ENCODE measurements around the gene HSPA5.
"Not testable (repeated sequence)": the region's sequence is repeated elsewhere in the genome, so short reads cannot be mapped to it uniquely, and the experiment has no call there.

HSPA5 gene

GRCh38 chr9:125202846-125203618 is 38.1 kb downstream of the HSPA5 start:
- Histone ChIP-seq H3K9me3 (ENCODE audit: severe bottlenecking) (no peaks in the 10 kb centered on the region), H3K4me3 (ENCODE audit: low read depth, low read length) (no peak overlapping the region), H3K27ac (peak overlapping the region; percentile 68), H3K27me3 (ENCODE audit: insufficient read depth, low read depth, severe bottlenecking) (no peaks in the 10 kb centered on the region), H3K36me3 (peaks cover 41% of the 10 kb centered on the region)
- peak; percentile 62 for DNase-seq
- TF ChIP-seq CTCF (IDR thresholded peaks at IDR 0.05; ENCODE audit: low read depth, low read length), result 0 out of 2 replicates have a peak, but pooled peaks have one; percentile 19

GRCh38 chr9:125200216-125201047 is 40.7 kb downstream of the HSPA5 start, which contains the start of gene RABEPK:
Gene RABEPK (plus strand): TSS chr9:125200542. CDS start chr9:125203014, 2,472 bp downstream.
- Histone ChIP-seq H3K4me3 (ENCODE audit: low read depth, low read length) (peak within 1 kb of the TSS; percentile 56), H3K9me3 (ENCODE audit: severe bottlenecking) (no peaks in the 10 kb centered on the region)
- TF ChIP-seq CTCF (IDR thresholded peaks at IDR 0.05; ENCODE audit: low read depth, low read length), result no peak

GRCh38 chr9:125195591-125195990 is 45.6 kb downstream of the HSPA5 start:
- H3K27ac ChIP-seq; H3K4me3 ChIP-seq (ENCODE audit: low read depth, low read length); H3K9me3 ChIP-seq (ENCODE audit: severe bottlenecking); H3K27me3 ChIP-seq (ENCODE audit: insufficient read depth, low read depth, severe bottlenecking); H3K36me3 ChIP-seq; DNase-seq: not testable (repeated sequence)

More at GRCh38 chr9:125200216-125201047, 40.7 kb downstream of the HSPA5 start, which contains the start of gene RABEPK:
- H3K27ac ChIP-seq, result peak within 1 kb of the TSS; percentile 83
- peak; percentile 97 for DNase-seq
- H3K36me3 ChIP-seq, result peaks cover 15% of the 10 kb centered on the region
- H3K27me3 ChIP-seq (ENCODE audit: insufficient read depth, low read depth, severe bottlenecking), result no peaks in the 10 kb centered on the region

- not testable (repeated sequence) for DNase-seq; H3K4me3 ChIP-seq (ENCODE audit: low read depth, low read length); H3K27ac ChIP-seq; H3K9me3 ChIP-seq (ENCODE audit: severe bottlenecking); H3K27me3 ChIP-seq (ENCODE audit: insufficient read depth, low read depth, severe bottlenecking); H3K36me3 ChIP-seq
These were observed 46.7 kb downstream of the HSPA5 start for GRCh38 chr9:125194466-125194865.

GRCh38 chr9:125190361-125190801 is 50.8 kb downstream of the HSPA5 start:
- no peak for DNase-seq

More at GRCh38 chr9:125190361-125190801, 50.8 kb downstream of the HSPA5 start:
- Histone ChIP-seq H3K27me3 (ENCODE audit: insufficient read depth, low read depth, severe bottlenecking) (no peaks in the 10 kb centered on the region), H3K9me3 (ENCODE audit: severe bottlenecking) (no peaks in the 10 kb centered on the region), H3K36me3 (peaks cover 15% of the 10 kb centered on the region), H3K27ac (peak overlapping the region; percentile 87), H3K4me3 (ENCODE audit: low read depth, low read length) (peak overlapping the region; percentile 97)
- no peak for TF ChIP-seq CTCF (IDR thresholded peaks at IDR 0.05; ENCODE audit: low read depth, low read length)

Measured in WERI-Rb-1 (cell line).